ENCODE results near the gene CLNK. TPM values are rescaled to one million over a fixed set of nuclear protein-coding genes. Genes with fewer than 3 reads are reported as not detected.

CLNK gene
- total and polyA plus RNA-seq, 2 of the 13 experiments (the other 11 are each of a cell fraction or from before 2014, with no cell fraction given) = not detected

DNA sequence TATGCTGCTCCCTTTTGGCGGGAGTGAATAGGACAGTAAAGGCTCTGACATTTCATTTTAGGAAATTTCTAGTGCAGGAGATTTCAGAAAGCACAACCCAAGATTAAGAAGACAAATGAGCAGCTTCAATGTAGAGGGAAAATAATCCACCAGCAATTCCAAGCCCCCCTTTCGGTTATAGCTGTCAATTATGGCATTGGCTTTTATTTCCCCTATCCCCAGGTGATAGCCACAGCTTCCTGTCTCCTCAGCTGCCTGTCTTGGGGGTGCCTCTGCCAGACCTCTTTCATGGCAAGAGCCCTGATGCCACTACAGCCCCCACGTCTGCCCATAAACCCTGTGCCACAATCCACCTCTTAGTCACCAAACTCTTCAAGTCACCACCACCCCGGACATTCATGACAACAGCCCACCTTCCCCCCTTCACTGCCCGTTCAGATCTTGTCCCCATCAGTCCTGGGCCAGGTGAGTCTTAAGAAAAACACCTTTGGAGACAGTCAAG is 48.4 kb upstream of the CLNK start:
- 0% methylated on average over 5 of the region's 5 CpGs for WGBS (ENCODE audit: low lambda C conversion rate)
- in situ Hi-C loops (cut with HindIII; ENCODE audit: extremely low pct_ligation_motif_present, low pct_unique_long_range_greater_than_20kb) = no loop called here
- ChIA-PET CTCF (ENCODE audit: low intra/inter-chr PET ratio, low total read pairs) (no interaction called here), POLR2A (no interaction called here)
- BruUV-seq (replicated peaks) = no TSS peak
- H3K4me1 ChIP-seq (ENCODE audit: insufficient read depth, low read length) = no peaks in the 10 kb centered on the region
- no peaks in the 10 kb centered on the region for H4K20me1 ChIP-seq (ENCODE audit: insufficient read depth, low read length)
- no peak overlapping the region for H3K4me2 ChIP-seq (ENCODE audit: low read depth, low read length)
- no peak for ATAC-seq
- H3K27ac ChIP-seq (ENCODE audit: extremely low read length, insufficient read depth, low read length) = no peak overlapping the region
- intact Hi-C loops (cut with micrococcal nuclease; ENCODE audit: unreplicated experiment) = no loop called here
- no peak overlapping the region for H3K4me3 ChIP-seq (replicated peaks in 1 of 3; ENCODE audit: insufficient read depth in 1 of 3, low read depth in 2 of 3, low read length in 3 of 3)
- no peaks in the 10 kb centered on the region for H3K9me3 ChIP-seq (ENCODE audit: low read length)
- no peaks in the 10 kb centered on the region for H3K27me3 ChIP-seq (ENCODE audit: control insufficient read depth in 1 of 2, insufficient read depth in 2 of 2, low read length in 2 of 2)
- H3K36me3 ChIP-seq (replicated peaks in 1 of 2; ENCODE audit: control insufficient read depth in 1 of 2, insufficient read depth in 2 of 2, low read length in 2 of 2) = no peaks in the 10 kb centered on the region
- H3K9ac ChIP-seq (ENCODE audit: insufficient read depth, low read depth, low read length) = no peak overlapping the region
- DNase-seq (ENCODE audit: low spot score) = no peak
- no peak for FAIRE-seq
- no peaks in the 10 kb centered on the region for H3K79me2 ChIP-seq (ENCODE audit: insufficient read depth, low read length)
- TF ChIP-seq, protein P1, sequence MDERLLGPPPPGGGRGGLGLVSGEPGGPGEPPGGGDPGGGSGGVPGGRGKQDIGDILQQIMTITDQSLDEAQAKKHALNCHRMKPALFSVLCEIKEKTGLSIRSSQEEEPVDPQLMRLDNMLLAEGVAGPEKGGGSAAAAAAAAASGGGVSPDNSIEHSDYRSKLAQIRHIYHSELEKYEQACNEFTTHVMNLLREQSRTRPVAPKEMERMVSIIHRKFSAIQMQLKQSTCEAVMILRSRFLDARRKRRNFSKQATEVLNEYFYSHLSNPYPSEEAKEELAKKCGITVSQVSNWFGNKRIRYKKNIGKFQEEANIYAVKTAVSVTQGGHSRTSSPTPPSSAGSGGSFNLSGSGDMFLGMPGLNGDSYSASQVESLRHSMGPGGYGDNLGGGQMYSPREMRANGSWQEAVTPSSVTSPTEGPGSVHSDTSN (CRISPR knock-in tag; IDR thresholded peaks at IDR 0.05) = no peak
- TF ChIP-seq ZNF713 (CRISPR knock-in tag; IDR thresholded peaks at IDR 0.05) (no peak), KDM2A (CRISPR knock-in tag; IDR thresholded peaks at IDR 0.05; ENCODE audit: borderline replicate concordance, low read depth) (no peak), ZFYVE20 (CRISPR knock-in tag; IDR thresholded peaks at IDR 0.05; ENCODE audit: borderline replicate concordance, low read depth) (no peak)
- TF ChIP-seq, protein P2, sequence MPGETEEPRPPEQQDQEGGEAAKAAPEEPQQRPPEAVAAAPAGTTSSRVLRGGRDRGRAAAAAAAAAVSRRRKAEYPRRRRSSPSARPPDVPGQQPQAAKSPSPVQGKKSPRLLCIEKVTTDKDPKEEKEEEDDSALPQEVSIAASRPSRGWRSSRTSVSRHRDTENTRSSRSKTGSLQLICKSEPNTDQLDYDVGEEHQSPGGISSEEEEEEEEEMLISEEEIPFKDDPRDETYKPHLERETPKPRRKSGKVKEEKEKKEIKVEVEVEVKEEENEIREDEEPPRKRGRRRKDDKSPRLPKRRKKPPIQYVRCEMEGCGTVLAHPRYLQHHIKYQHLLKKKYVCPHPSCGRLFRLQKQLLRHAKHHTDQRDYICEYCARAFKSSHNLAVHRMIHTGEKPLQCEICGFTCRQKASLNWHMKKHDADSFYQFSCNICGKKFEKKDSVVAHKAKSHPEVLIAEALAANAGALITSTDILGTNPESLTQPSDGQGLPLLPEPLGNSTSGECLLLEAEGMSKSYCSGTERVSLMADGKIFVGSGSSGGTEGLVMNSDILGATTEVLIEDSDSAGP (CRISPR knock-in tag; IDR thresholded peaks at IDR 0.05; ENCODE audit: borderline replicate concordance) = no peak
- H2AFZ ChIP-seq (ENCODE audit: low read length) = no peak overlapping the region
